ENCODE data around the gene MCCC1. TPM values are rescaled to one million over a fixed set of nuclear protein-coding genes. Genes with fewer than 3 reads are reported as not detected.

The MCCC1 gene
- total RNA-seq, 2 donors from 2014 or later = 34.7 to 34.8 TPM

DNA sequence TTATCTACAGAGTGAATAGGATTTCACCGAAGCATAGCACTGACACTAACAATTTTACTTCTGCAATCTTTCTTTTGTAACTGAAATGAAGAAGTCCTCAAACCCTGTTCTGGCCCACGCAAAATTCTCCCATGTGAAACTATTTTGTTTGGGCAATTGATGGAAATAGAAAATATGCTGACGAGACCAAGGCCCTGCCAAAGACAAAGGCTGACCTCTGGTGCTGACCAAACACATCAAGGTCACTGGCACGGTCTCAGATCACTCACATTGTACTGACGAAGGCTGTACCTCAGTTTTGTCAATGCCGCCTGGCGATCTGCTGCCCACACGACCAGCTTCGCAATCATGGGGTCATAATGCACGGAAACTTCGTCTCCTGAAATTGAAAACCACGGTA lies 60.5 kb downstream of the MCCC1 start:
- WGBS, 2 experiments (ENCODE audit: insufficient coverage in 1 of 2, insufficient read length in 1 of 2) = 93 to 98% methylated on average over 12 of the region's 12 CpGs

DNA sequence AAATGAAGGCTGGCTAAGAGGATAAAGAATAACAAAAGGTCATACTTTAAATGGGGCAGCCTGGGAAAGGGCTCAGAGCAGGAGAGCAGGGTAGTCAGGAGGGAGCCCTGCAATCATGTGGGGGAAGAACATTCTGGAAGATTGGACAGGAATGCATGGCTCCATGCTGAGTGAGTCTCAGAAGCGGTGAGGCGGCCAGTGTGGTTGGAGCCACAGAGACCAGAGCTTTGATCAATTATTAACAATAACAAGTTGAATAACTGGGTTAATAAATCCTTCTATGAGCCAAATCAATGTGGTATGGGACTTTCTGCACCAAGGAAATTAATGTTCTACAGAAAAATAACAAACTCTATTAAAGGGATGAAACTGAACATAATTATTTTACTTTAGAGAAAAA lies 61.1 kb downstream of the MCCC1 start:
- H3K4me3 Mint-ChIP-seq = no peak overlapping the region
- no peaks in the 10 kb centered on the region for H3K9me3 Mint-ChIP-seq
- H3K27ac Mint-ChIP-seq = no peak overlapping the region
- TF ChIP-seq, protein P1, sequence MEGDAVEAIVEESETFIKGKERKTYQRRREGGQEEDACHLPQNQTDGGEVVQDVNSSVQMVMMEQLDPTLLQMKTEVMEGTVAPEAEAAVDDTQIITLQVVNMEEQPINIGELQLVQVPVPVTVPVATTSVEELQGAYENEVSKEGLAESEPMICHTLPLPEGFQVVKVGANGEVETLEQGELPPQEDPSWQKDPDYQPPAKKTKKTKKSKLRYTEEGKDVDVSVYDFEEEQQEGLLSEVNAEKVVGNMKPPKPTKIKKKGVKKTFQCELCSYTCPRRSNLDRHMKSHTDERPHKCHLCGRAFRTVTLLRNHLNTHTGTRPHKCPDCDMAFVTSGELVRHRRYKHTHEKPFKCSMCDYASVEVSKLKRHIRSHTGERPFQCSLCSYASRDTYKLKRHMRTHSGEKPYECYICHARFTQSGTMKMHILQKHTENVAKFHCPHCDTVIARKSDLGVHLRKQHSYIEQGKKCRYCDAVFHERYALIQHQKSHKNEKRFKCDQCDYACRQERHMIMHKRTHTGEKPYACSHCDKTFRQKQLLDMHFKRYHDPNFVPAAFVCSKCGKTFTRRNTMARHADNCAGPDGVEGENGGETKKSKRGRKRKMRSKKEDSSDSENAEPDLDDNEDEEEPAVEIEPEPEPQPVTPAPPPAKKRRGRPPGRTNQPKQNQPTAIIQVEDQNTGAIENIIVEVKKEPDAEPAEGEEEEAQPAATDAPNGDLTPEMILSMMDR (conservative IDR thresholded peaks at IDR 0.05) = no peak
- Histone ChIP-seq H3K9ac (ENCODE audit: extremely low read depth, low read length, poor library complexity, severe bottlenecking) (no peak overlapping the region), H3K9me3 (ENCODE audit: control insufficient read depth, low read length) (no peaks in the 10 kb centered on the region), H3K4me3 (ENCODE audit: low read length) (no peak overlapping the region), H3K4me1 (ENCODE audit: control insufficient read depth, insufficient read depth, low read length) (no peaks in the 10 kb centered on the region), H3K27ac (ENCODE audit: low read depth, low read length) (no peak overlapping the region), H3K36me3 (ENCODE audit: control insufficient read depth, insufficient read depth, low read length) (peaks cover 34% of the 10 kb centered on the region), H3K27me3 (ENCODE audit: control insufficient read depth, insufficient read depth, low read length, poor library complexity, severe bottlenecking) (no peaks in the 10 kb centered on the region)
- 100% methylated on average over 2 of the region's 2 CpGs; no CpG with 5 or more reads in 1 of the 2 experiments for WGBS, 2 experiments (ENCODE audit: insufficient coverage in 1 of 2, insufficient read length in 1 of 2)
- no peaks in the 10 kb centered on the region for H3K4me1 Mint-ChIP-seq
- no peak for DNase-seq
- H3K36me3 Mint-ChIP-seq (ENCODE audit: low read depth) = peaks cover 68% of the 10 kb centered on the region
- no peaks in the 10 kb centered on the region for H3K27me3 Mint-ChIP-seq (ENCODE audit: insufficient read depth)

More for the DNA sequence above, 60.5 kb downstream of the MCCC1 start:
- H3K9me3 Mint-ChIP-seq = no peaks in the 10 kb centered on the region
- H3K4me3 Mint-ChIP-seq = no peak overlapping the region
- H3K9ac ChIP-seq (ENCODE audit: extremely low read depth, low read length, poor library complexity, severe bottlenecking) = no peak overlapping the region
- H3K27ac ChIP-seq (ENCODE audit: low read depth, low read length) = no peak overlapping the region
- H3K9me3 ChIP-seq (ENCODE audit: control insufficient read depth, low read length) = no peaks in the 10 kb centered on the region
- H3K27me3 ChIP-seq (ENCODE audit: control insufficient read depth, insufficient read depth, low read length, poor library complexity, severe bottlenecking) = no peaks in the 10 kb centered on the region
- no peak overlapping the region for H3K4me3 ChIP-seq (ENCODE audit: low read length)
- peaks cover 66% of the 10 kb centered on the region for H3K36me3 Mint-ChIP-seq (ENCODE audit: low read depth)
- H3K4me1 Mint-ChIP-seq = no peaks in the 10 kb centered on the region
- peak overlapping the region; percentile 33 for H3K27ac Mint-ChIP-seq
- H3K36me3 ChIP-seq (ENCODE audit: control insufficient read depth, insufficient read depth, low read length) = peaks cover 36% of the 10 kb centered on the region
- TF ChIP-seq, protein P1 (conservative IDR thresholded peaks at IDR 0.05) = no peak
- no peak for DNase-seq
- H3K27me3 Mint-ChIP-seq (ENCODE audit: insufficient read depth) = no peaks in the 10 kb centered on the region
- H3K4me1 ChIP-seq (ENCODE audit: control insufficient read depth, insufficient read depth, low read length) = no peaks in the 10 kb centered on the region

DNA sequence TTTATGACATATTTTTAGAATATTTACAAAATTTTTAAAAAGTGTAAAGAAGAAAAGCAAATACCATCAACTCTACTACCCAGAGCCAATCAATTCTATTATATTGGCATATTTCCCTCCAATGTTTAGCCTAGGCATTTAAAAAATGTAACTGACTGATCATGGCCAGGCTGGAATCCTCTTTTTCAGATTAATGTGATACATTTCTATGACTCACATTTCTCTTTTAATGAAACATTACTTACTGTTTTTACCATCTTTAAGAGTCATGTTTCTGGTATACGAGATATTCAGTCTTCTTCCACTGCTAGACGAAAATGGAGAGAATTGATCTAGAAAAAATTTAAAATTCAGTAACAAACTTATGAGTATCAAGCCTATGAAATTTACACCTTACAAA lies 65.5 kb downstream of the MCCC1 start:
- Histone ChIP-seq H3K4me1 (ENCODE audit: control insufficient read depth, insufficient read depth, low read length) (no peaks in the 10 kb centered on the region), H3K36me3 (ENCODE audit: control insufficient read depth, insufficient read depth, low read length) (peaks cover 49% of the 10 kb centered on the region), H3K27me3 (ENCODE audit: control insufficient read depth, insufficient read depth, low read length, poor library complexity, severe bottlenecking) (no peaks in the 10 kb centered on the region), H3K4me3 (ENCODE audit: low read length) (no peak overlapping the region), H3K9ac (ENCODE audit: extremely low read depth, low read length, poor library complexity, severe bottlenecking) (no peak overlapping the region), H3K9me3 (ENCODE audit: control insufficient read depth, low read length) (peaks cover 2% of the 10 kb centered on the region), H3K27ac (ENCODE audit: low read depth, low read length) (no peak overlapping the region)
- H3K36me3 Mint-ChIP-seq (ENCODE audit: low read depth) = peaks cover 71% of the 10 kb centered on the region
- no peaks in the 10 kb centered on the region for H3K27me3 Mint-ChIP-seq (ENCODE audit: insufficient read depth)
- no peaks in the 10 kb centered on the region for H3K9me3 Mint-ChIP-seq
- no peak overlapping the region for H3K4me3 Mint-ChIP-seq
- DNase-seq = no peak
- H3K27ac Mint-ChIP-seq = no peak overlapping the region
- 93% methylated on average over 2 of the region's 2 CpGs; no CpG with 5 or more reads in 1 of the 2 experiments for whole genome bisulfite sequencing, 2 experiments (ENCODE audit: insufficient coverage in 1 of 2, insufficient read length in 1 of 2)
- TF ChIP-seq, protein P1 (conservative IDR thresholded peaks at IDR 0.05) = no peak
- no peaks in the 10 kb centered on the region for H3K4me1 Mint-ChIP-seq

All from endodermal cell (in vitro differentiated cells).